Body of pancreas (tissue), 4 donors: ENCODE measurements around the gene CST8. TPM values are rescaled to one million over a fixed set of nuclear protein-coding genes. Genes with fewer than 3 reads are reported as not detected.

Experiments used
- ATAC-seq: fragments of 150-250 bp; one replicate; pipeline ENCODE4 v1.9.1; 2016
- DNase-seq, 4 donors: peaks; one replicate each; pipeline ENCODE4 v3.0.0-alpha.2; 2019
- H3K27ac ChIP-seq, 4 donors: fragments of 200-600 bp; sonication (generic); 1 replicate in 3 of 4; 2 replicates in 1 of 4; pipeline versions ENCODE4 v1.5.1 to v1.6.1; 2016 to 2019; ENCODE audit warnings: mild to moderate bottlenecking in 1 of 4, mixed read lengths in 1 of 4, moderate library complexity in 1 of 4
- H3K27me3 ChIP-seq, 2 donors: fragments of 200-600 bp; sonication (generic); one replicate each; pipeline ENCODE4 v1.6.0; 2016; ENCODE audit warnings: mild to moderate bottlenecking in 1 of 2
- H3K36me3 ChIP-seq, 2 donors: fragments of 200-600 bp; sonication (generic); replicated peaks in 1 of 2; 2 replicates each; pipeline ENCODE4 v1.5.1; 2016; ENCODE audit warnings: low read depth in 2 of 2; ENCODE audit not compliant: insufficient read depth in 1 of 2
- H3K4me1 ChIP-seq: fragments of 200-600 bp; sonication (generic); one replicate; pipeline ENCODE4 v1.6.0; 2016
- H3K4me3 ChIP-seq, 2 donors: fragments of 200-600 bp; sonication (generic); 1 replicate in 1 of 2; 2 replicates in 1 of 2; pipeline ENCODE4 v1.5.1; 2016 to 2019
- H3K9me3 ChIP-seq, 3 donors: fragments of 200-600 bp; sonication (generic); 1 replicate in 2 of 3; 2 replicates in 1 of 3; pipeline ENCODE4 v1.5.1; 2016
- CTCF ChIP-seq, 7 experiments: fragments of 450-650 bp in 4 of 7; fragments of 200-600 bp in 3 of 7; sonication (generic) in 3 of 7; IDR thresholded peaks; one replicate each; pipeline ENCODE4 v1.5.1; 2016 to 2019; ENCODE audit warnings: antibody characterized with exemption in 7 of 7
- POLR2A ChIP-seq, 3 donors: fragments of 450-650 bp; IDR thresholded peaks; one replicate each; pipeline ENCODE4 v1.6.1; 2016; ENCODE audit warnings: antibody characterized with exemption in 3 of 3, mild to moderate bottlenecking in 2 of 3
- WGBS, 2 donors: methylation state at CpG; one replicate each; pipeline ENCODE4 v1.1.5; 2017; 5-methylcytosine and 5-hydroxymethylcytosine counted together
- intact Hi-C: fragments of 100-400 bp; cut with DNase I; formaldehyde crosslinking; loops from one replicate; pipeline ENCODE4 v1.15.1; 2023
- total RNA-seq, 2 donors: library from RNA; depleted of rRNA; stranded (reverse); fragments of >200 nt; gene quantifications; one replicate each; pipeline ENCODE4 v1.1.0, GENCODE V29; 2016

CST8 gene
- total RNA-seq, 2 donors from 2014 or later = not detected

GRCh38 chr20:23526850-23527249, 35.9 kb downstream of the CST8 start:
- no peaks in the 10 kb centered on the region for H3K36me3 ChIP-seq
- H3K27ac ChIP-seq = no peak overlapping the region
- ATAC-seq (no peak), DNase-seq (no peak)
- no peaks in the 10 kb centered on the region for H3K27me3 ChIP-seq
- H3K9me3 ChIP-seq = no peaks in the 10 kb centered on the region
- H3K4me1 ChIP-seq = no peaks in the 10 kb centered on the region
- intact Hi-C loops = no loop called here
- 83 to 90% methylated on average over 1 of the region's 1 CpG for WGBS, 2 donors
- H3K4me3 ChIP-seq = no peak overlapping the region
- no peak for TF ChIP-seq CTCF (IDR thresholded peaks at IDR 0.05)
- TF ChIP-seq POLR2A (IDR thresholded peaks at IDR 0.05) = no peak

- Histone ChIP-seq H3K36me3 (no peaks in the 10 kb centered on the region), H3K4me3 (no peak overlapping the region), H3K27me3 (no peaks in the 10 kb centered on the region), H3K4me1 (no peaks in the 10 kb centered on the region), H3K27ac (no peak overlapping the region), H3K9me3 (no peaks in the 10 kb centered on the region)
- intact Hi-C loops = no loop called here
- 54 to 69% methylated on average over 1 of the region's 1 CpG for WGBS, 2 donors
- no peak for DNase-seq
- TF ChIP-seq CTCF (IDR thresholded peaks at IDR 0.05) = no peak
- TF ChIP-seq POLR2A (IDR thresholded peaks at IDR 0.05) = no peak
- no peak for ATAC-seq
Measured at GRCh38 chr20:23528867-23529431, 38.0 kb downstream of the CST8 start.

GRCh38 chr20:23530937-23531567, 40.1 kb downstream of the CST8 start:
- WGBS, 2 donors = 32 to 37% methylated on average over 1 of the region's 1 CpG
- intact Hi-C loops = no loop called here
- ATAC-seq = no peak

GRCh38 chr20:23532533-23532932, 41.6 kb downstream of the CST8 start:
- ATAC-seq (no peak), DNase-seq (no peak)
- Histone ChIP-seq H3K4me1 (no peaks in the 10 kb centered on the region), H3K4me3 (no peak overlapping the region), H3K9me3 (no peaks in the 10 kb centered on the region), H3K36me3 (no peaks in the 10 kb centered on the region), H3K27me3 (no peaks in the 10 kb centered on the region), H3K27ac (no peak overlapping the region)
- TF ChIP-seq POLR2A (IDR thresholded peaks at IDR 0.05) (no peak), CTCF (IDR thresholded peaks at IDR 0.05) (no peak)
- intact Hi-C loops = no loop called here
- WGBS, 2 donors = 48% methylated on average over 1 of the region's 1 CpG

More at GRCh38 chr20:23530937-23531567, 40.1 kb downstream of the CST8 start:
- no peaks in the 10 kb centered on the region for H3K4me1 ChIP-seq
- H3K27ac ChIP-seq = no peak overlapping the region
- no peaks in the 10 kb centered on the region for H3K27me3 ChIP-seq
- no peak for DNase-seq
- no peak overlapping the region for H3K4me3 ChIP-seq
- H3K9me3 ChIP-seq = no peaks in the 10 kb centered on the region
- no peaks in the 10 kb centered on the region for H3K36me3 ChIP-seq
- TF ChIP-seq POLR2A (IDR thresholded peaks at IDR 0.05) (no peak), CTCF (IDR thresholded peaks at IDR 0.05) (no peak)

GRCh38 chr20:23533161-23533560, 42.2 kb downstream of the CST8 start:
- Histone ChIP-seq H3K4me1 (no peaks in the 10 kb centered on the region), H3K9me3 (no peaks in the 10 kb centered on the region), H3K27ac (no peak overlapping the region), H3K4me3 (no peak overlapping the region), H3K27me3 (no peaks in the 10 kb centered on the region), H3K36me3 (no peaks in the 10 kb centered on the region)
- no peak for DNase-seq
- no peak for ATAC-seq
- intact Hi-C loops = no loop called here
- TF ChIP-seq POLR2A (IDR thresholded peaks at IDR 0.05) (no peak), CTCF (IDR thresholded peaks at IDR 0.05) (no peak)
